Lower leg skin (tissue), 3 donors: ENCODE measurements around the gene PPM1E.

Experiments
- CTCF ChIP-seq, 3 donors: fragments of 450-650 bp; IDR thresholded peaks; one replicate each; pipeline ENCODE4 v1.5.1; 2016; ENCODE audit warnings: antibody characterized with exemption in 3 of 3, mild to moderate bottlenecking in 3 of 3, moderate library complexity in 2 of 3
- POLR2A ChIP-seq, 2 donors: fragments of 450-650 bp; IDR thresholded peaks; one replicate each; pipeline ENCODE4 v1.6.1; 2016 to 2017; ENCODE audit warnings: antibody characterized with exemption in 2 of 2, mild to moderate bottlenecking in 1 of 2, moderate library complexity in 1 of 2

GRCh38 chr17:58911741-58912343, 156.2 kb downstream of the PPM1E start:
- TF ChIP-seq POLR2A (IDR thresholded peaks at IDR 0.05) (no peak), CTCF (IDR thresholded peaks at IDR 0.05) (no peak)
